Measurements from ENCODE around the gene ASB10.

GRCh38 chr7:151129960-151130591 is 57.0 kb downstream of the ASB10 start:
- TF ChIP-seq, protein P1, sequence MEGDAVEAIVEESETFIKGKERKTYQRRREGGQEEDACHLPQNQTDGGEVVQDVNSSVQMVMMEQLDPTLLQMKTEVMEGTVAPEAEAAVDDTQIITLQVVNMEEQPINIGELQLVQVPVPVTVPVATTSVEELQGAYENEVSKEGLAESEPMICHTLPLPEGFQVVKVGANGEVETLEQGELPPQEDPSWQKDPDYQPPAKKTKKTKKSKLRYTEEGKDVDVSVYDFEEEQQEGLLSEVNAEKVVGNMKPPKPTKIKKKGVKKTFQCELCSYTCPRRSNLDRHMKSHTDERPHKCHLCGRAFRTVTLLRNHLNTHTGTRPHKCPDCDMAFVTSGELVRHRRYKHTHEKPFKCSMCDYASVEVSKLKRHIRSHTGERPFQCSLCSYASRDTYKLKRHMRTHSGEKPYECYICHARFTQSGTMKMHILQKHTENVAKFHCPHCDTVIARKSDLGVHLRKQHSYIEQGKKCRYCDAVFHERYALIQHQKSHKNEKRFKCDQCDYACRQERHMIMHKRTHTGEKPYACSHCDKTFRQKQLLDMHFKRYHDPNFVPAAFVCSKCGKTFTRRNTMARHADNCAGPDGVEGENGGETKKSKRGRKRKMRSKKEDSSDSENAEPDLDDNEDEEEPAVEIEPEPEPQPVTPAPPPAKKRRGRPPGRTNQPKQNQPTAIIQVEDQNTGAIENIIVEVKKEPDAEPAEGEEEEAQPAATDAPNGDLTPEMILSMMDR (conservative IDR thresholded peaks at IDR 0.05; ENCODE audit: low read depth in 2 of 2) = no peak
- TF ChIP-seq EZH2 (IDR thresholded peaks at IDR 0.05; ENCODE audit: low read depth, unreplicated experiment) (no peak), POLR2AphosphoS5 (IDR thresholded peaks at IDR 0.05; ENCODE audit: low read depth) (no peak), EZH2phosphoT487 (IDR thresholded peaks at IDR 0.05; ENCODE audit: unreplicated experiment) (no peak)
- TF ChIP-seq, protein P2, sequence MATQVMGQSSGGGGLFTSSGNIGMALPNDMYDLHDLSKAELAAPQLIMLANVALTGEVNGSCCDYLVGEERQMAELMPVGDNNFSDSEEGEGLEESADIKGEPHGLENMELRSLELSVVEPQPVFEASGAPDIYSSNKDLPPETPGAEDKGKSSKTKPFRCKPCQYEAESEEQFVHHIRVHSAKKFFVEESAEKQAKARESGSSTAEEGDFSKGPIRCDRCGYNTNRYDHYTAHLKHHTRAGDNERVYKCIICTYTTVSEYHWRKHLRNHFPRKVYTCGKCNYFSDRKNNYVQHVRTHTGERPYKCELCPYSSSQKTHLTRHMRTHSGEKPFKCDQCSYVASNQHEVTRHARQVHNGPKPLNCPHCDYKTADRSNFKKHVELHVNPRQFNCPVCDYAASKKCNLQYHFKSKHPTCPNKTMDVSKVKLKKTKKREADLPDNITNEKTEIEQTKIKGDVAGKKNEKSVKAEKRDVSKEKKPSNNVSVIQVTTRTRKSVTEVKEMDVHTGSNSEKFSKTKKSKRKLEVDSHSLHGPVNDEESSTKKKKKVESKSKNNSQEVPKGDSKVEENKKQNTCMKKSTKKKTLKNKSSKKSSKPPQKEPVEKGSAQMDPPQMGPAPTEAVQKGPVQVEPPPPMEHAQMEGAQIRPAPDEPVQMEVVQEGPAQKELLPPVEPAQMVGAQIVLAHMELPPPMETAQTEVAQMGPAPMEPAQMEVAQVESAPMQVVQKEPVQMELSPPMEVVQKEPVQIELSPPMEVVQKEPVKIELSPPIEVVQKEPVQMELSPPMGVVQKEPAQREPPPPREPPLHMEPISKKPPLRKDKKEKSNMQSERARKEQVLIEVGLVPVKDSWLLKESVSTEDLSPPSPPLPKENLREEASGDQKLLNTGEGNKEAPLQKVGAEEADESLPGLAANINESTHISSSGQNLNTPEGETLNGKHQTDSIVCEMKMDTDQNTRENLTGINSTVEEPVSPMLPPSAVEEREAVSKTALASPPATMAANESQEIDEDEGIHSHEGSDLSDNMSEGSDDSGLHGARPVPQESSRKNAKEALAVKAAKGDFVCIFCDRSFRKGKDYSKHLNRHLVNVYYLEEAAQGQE (IDR thresholded peaks at IDR 0.05; ENCODE audit: unreplicated experiment) = no peak
